Suppressor macrophage (primary cell): ENCODE results near the gene GRAMD2A.

Experiments
- DNase-seq, 4 experiments: peaks; one replicate each; pipeline ENCODE4 v3.0.0-alpha.2; 2020 to 2022

GRAMD2A gene

DNA sequence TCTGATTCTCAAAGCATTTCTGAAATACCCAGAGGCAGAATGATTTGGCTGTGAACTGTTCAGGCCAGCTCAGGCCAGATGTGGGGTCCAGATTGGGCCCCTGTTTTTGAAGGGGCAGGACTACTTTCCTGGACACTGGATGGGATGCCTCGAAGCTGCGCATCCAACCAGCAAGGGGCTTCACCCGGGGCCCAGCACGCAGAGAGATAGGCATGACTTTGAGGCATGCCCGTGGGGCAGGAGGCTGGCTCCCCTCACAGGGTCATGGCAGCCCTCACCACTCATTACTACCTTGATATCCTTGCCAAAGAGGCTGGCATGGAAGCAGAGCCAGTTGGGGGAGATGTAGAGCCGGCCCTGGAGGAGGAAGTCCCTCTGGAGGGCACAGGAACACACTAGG, 30.1 kb downstream of the GRAMD2A start:
- DNase-seq = no peak

DNA sequence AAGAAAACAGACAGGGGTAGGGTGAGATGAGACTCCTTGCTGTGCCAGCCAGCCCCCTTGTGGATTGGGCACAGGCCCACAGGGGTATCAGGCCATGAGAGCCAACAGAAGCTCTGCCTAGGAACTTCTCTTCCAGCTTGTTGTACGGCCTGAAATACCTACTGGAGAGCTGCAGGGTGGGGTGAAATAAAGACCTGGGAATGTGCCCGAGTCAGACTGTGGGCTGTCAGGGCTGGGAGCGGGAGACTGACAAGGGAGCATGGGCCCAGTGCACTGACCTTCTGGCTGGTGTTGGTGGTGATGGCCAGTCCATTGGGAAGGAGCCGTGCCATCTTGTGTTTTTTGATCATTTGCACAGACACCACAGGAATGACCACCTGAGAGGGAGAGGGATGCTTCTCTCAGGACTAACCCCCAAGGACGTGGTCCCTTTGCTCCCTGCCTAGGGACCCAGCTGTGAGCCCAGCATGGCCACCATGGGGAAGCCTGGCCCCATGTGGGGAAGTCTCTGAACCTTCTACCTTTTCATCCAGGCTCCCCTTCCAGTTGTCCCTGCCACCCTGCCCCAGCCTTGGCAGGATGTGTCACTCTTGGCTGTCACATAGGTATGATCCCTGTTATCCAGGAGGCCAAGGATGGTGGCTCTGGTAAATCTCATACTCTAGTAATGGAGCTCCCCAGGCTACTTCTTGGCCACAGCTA, 30.7 kb downstream of the GRAMD2A start:
- DNase-seq = no peak

DNA sequence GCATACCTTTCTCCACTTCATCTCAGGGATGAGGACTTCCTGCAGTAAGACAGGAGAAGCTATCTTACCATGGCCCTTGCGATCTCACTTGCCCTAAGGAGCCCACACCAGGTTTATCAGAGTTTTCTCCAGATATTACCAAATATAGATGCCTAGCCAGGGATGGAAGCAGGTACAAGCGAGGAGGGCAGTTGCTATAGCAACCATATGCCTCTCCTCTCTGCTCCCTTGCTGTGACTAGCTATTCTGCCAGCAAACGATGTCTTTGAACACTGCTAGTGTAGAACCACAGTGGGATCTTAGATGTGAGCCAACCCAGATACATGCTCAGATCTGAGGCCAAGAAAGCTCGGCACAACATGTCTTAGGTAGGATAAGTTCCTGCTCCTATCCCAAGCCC, 33.9 kb downstream of the GRAMD2A start:
- no peak for DNase-seq

DNA sequence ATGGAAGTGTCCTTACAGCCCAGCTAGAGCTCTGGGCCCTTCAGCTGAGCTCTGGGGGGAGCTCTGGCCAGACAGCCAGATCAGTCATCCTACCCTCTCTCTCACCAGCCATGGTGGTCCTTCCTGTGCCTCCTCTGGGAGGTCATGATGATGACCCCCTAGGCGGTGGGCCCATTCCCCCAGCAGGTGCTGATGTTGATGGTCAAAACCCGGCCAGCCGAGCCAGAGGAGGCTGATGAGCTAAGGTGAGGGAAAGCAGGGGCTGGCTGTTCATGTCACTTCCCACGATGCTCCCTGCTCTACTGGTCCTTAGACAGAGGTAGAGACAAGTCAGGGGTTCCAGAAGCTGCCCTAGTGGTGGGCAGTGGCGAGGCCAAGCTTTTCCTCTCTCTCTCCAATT, 35.0 kb downstream of the GRAMD2A start:
- DNase-seq = no peak

DNA sequence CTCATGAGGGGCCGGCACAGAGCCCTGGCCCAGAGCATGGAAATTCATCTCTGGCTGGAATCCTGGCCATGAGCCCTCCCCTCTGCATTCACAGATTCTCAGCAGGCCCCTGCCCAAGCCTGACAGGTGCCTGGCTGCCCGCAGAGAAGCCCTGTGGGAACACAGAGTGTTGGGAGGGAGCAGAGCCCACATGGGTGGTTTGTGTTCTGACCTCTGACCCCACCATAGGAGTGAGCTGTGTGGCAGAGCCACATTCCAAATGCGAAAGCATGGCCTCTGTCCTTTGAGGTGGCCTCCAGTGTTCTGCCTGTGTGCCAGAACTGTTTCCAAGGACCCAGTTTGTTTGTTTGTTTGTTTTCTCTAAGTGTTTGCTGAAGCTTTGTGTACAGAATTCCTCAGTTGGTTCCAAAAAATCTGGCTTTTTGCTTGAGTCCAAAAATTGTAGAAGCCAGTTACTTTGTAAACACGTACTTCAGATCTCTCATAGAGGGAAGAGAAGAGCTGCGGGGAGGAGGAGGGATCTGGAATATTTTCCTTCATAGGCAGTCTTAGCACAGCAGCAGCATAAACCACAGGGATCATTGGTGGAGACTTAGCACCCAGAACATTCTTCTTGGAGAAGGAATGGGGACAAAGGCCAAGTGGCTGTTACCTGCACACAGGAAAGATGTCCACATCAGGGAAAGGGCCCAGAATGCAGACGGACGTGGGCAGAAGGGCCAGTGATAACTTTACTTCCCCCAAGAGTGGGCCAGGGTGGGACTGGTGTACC, 36.0 kb downstream of the GRAMD2A start:
- no peak for DNase-seq

DNA sequence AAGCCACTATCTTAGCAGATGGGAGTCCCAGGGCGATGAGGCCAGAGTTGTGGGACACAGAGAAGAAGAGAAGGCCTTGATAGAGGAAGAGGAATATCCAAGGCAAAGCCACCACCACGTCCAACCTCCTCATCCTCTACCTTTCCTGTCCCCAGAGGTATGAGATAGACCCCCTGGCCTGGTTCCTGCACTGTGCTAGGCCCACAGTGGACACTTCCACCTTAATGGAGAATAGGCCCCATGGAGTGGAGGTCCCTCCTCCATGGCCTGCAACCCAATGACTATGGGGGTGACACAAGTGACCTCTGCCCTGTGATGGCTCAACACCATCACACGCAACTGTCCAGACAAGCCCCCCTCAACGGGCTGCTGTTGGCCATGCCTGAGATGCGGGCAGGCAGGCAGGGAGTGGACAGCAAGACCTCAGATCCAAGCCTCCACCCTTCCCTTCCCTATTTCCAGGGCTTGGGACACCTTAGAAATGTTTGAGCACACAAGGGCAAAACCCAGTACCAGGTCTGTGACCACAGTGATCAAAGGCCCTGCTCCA, 36.8 kb downstream of the GRAMD2A start:
- DNase-seq = no peak

DNA sequence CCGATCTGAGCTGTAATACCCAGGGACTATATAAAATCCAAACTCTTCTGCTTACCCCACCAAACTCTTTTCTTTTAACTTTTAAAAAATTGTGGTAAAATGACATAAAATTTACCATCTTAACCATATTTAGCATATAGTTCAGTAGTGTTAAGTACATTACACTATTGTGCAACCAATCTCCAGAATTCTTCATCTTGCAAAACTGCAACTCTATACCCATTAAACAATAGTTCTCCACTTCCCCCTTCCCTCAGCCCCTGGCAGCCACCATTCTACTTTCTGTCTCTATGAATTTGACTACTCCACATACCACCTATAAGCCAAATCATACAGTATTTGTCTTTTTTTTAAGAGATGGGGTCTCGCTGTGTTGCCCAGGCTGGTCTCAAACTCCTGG, 40.7 kb downstream of the GRAMD2A start:
- DNase-seq = peak in 2 of 4 experiments; percentile 42 to 58

DNA sequence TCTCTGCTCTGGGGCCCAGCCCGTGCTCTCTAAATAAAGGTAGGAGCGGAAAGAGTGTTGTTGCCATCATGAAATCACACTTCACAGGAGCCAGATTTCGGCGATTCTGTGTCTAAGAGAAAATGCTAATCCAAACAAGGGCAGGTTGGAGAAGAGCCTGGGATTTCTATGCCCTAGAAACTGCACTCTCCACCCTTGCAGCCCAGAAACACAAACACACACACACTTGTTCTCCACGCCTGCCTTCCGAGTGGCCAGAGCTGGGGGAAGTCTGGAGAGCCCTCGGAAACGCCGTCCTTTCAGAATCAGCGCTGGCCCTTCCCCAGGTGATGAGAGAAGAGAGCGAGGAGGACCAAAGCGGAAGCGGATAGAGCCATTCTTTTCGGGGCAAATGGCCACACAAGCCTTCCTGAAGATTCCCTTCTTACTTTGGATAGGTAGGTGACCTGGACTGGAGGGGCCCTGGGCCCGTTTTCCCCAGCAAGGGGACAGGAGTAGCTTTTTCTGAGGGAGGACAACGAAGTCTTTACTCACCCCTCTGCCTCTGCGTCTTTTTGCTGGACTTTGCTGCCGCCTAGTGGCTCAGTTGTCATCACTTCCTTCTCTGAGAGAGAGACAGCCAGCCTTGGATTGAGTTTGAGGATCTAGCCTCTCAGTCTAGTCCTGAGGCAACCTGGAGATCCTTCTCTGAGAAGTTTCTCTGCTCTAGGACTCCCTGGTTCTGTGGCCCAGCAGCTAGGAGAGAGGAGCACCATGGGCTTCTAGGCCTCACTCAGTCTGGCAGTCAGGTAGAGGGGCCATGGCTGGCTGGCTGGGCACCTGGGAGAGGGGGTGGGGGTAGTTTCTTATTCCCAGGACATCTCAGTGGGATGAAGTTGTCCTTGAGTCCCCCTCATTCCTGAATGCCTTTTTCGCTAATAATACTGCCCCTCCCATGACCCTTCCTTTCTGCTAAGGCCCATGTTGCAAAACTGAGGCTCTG, 41.7 kb downstream of the GRAMD2A start:
- peak; percentile 87 to 92 (median 90) for DNase-seq

DNA sequence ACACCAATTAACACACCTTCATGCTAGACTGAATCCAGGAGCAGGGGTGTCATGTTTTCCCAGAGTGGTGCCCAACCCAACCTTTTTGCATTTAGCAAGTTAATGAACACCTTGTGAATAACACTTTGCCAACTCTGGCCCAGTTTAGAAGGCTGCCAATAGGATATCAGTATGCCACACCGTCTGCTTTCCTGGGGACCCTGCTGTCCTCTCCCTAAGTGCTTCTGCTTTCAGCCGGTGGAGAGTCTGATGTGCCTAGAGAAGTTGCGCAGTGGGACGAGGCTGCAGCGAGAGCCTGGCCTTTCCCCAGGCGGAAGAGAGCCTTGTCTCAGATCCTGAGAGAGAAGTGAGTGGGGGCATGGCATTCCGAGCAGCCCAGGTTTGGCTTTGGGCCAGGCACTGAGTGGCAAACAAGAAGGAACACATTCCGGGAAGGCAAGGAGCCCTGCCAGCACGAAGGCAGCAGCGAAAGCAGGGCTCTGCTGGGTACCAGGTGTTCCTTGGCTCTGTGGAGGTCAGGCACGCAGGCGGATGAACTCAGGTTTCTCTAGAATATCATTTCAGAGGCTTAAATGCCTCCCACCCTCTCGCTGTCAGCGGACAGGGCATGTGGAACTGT, 42.5 kb downstream of the GRAMD2A start:
- peak in 3 of 4 experiments; percentile 16 to 36 (median 28) for DNase-seq

DNA sequence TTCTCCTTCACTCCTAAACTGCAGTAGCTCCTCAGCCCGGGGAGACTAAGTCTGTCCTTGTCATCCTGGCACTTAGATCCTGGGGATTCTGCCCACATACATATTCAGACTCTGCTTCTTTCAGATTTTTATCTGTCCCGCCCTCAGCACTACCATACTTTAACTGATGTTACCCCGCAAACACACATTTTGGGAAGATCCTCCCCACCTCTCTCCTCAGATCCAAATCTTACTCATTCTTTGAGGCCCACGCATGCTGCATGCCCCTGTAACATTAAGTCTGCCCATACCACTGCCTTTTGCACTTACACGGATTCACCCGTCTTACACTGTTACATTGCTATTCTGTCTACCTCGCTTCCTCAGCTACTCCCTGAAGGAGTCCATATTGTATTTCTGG, 43.3 kb downstream of the GRAMD2A start:
- DNase-seq = no peak

DNA sequence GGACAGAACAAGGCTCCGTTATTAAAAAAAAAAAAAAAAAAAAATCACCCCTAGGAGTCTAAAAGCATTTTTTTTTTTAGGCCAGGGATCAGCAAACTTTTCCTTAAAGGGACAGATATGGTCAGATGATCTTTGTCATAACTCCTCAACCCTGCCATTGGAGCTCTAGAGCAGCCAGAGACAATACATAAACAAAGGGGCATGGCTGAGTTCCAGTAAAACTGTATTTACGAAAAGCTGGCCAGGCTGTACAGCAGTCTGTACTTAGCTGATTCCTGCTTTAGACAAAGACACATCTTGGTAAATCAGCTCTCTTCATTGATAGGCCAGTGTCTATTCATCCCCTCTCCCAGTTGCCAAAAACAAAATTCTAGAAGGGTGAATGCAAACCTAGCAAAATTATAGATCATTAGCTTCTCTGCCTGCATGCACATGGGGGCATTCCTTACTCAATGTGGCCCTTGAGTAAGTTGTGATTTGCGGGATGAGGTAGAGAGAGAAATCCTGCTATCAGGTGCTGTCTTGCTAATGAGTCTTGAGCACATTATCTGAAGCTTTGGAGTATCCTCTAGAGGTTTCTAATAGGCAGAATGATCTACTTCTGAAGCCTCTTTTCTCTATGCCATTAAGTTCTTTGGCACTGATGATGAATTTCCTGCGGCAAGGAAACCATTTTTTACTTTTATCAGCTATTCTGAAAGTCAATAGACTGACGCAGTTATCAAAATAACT, 44.2 kb downstream of the GRAMD2A start:
- DNase-seq = no peak

DNA sequence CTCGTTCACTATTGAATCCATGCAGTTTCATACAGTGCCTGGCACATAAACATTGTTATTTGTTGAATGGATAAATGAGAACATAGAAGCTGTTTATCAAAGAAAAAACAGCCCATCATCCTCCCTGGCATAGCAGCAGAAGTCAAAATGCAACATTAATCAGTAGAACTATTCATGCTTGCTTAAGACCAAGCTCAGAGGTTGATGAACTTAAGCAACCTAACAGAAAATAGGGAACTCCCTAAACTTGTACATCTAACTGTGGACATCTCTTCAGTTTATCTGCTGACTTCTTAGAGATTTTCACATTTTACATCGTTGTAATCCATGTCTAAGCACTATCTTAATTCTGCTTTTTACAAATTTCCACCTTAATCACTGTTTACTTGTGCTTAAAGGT, 50.2 kb downstream of the GRAMD2A start:
- DNase-seq = peak in 3 of 4 experiments; percentile 5 to 55 (median 53)

DNA sequence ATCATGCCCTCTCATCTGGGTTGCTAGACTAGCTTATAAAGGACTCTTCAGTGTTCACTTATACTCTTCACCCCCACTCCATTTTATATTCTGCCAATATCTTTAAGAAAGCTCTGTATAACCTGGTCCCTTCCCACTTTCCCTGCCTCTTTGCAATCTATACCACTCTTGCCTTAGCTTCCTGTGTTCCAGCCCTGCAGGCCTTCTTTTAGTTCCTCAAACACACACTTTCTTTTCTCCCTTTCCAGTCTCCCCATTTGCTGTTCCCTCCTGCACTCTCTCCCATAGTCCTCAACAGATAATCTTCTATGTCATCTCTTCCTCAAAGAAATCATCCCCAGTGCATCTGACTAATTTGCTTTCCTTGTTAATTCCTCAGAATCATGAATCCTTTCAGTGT, 50.7 kb downstream of the GRAMD2A start:
- DNase-seq = peak in 1 of 4 experiments; percentile 8

DNA sequence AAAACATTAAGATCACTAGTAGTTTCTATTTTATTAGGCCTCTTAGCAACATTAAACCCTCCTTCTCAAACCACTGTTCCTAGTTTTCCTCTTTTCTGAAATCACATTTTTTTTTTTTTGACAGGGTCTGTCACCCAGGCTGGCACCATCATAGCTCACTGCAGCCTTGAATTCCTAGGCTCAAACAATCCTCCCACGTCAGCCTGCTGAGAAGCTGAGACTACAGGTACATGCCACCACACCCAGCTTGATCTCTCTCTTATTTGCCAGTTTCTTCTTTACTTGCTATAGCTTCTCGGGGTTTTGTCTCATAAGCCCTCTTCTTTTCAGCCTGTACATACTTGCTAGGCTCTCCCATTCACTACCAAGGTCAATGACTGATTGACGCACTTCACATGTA, 51.4 kb downstream of the GRAMD2A start:
- no peak for DNase-seq

DNA sequence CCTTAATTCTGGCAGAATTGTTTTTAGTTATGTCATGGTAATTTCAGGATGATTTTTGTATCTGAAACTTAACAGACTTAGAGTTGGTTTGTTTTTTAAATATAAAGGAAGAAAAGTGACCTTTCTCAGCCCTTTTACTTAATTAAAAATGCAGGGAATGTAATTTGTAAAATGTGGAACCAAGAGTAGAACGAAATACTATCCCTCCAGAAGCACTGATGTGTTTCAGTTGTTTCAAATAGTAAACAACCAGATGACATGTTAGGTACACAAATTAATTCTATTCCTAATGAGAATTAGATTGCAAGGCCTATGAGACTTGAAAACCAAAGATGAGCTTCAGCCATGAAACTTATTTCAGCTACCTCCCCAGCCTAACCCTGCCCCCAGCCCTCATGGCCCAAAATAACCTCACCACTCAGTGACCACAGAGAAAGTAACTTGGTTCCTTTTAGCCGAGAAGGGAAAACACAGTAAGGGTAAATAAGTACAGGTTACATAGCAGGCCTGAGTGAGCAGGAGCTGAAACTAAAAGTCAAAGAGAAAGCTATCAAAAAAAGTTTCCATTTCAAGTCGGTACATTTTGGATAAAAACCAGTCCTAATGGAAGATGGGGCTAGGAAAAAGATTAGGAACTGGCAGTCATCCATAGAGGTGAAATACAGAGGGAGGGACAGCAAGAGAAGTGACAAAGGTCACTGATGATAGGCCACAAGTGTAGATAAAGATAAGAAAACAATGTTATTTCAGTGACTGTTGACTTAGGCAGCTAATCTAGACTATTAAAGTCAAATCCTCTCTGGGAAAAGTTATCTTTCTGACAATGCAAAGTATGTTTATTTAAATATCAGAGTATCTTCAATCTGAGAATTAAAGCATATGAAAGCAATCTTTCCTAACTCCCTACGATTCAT, 56.2 kb downstream of the GRAMD2A start:
- DNase-seq = no peak

DNA sequence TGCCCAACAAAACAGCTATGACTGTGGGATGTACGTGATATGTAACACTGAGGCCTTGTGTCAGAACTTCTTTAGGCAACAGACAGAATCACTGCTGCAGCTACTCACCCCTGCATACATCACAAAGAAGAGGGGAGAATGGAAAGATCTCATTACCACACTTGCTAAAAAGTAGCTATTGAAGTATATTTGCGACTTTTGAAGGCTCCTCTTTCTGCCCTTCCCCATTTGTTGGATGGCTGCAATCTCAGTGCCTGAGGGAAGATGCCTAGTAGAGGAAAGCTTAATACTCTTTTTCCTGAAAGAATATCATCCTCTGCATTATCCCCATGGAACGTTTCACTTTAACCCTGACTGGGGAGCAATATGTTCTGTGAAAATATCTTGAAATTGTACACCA, 57.5 kb downstream of the GRAMD2A start:
- DNase-seq = no peak

DNA sequence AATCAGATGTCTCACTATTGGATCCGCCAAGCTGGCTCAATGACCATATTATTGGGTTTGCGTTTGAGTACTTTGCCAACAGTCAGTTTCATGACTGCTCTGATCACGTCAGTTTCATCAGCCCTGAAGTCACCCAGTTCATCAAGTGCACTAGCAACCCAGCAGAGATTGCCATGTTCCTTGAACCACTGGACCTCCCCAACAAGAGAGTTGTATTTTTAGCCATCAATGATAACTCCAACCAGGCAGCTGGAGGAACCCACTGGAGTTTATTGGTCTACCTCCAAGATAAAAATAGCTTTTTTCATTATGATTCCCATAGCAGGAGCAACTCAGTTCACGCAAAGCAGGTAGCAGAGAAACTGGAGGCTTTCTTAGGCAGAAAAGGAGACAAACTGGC, 57.9 kb downstream of the GRAMD2A start:
- DNase-seq = no peak

DNA sequence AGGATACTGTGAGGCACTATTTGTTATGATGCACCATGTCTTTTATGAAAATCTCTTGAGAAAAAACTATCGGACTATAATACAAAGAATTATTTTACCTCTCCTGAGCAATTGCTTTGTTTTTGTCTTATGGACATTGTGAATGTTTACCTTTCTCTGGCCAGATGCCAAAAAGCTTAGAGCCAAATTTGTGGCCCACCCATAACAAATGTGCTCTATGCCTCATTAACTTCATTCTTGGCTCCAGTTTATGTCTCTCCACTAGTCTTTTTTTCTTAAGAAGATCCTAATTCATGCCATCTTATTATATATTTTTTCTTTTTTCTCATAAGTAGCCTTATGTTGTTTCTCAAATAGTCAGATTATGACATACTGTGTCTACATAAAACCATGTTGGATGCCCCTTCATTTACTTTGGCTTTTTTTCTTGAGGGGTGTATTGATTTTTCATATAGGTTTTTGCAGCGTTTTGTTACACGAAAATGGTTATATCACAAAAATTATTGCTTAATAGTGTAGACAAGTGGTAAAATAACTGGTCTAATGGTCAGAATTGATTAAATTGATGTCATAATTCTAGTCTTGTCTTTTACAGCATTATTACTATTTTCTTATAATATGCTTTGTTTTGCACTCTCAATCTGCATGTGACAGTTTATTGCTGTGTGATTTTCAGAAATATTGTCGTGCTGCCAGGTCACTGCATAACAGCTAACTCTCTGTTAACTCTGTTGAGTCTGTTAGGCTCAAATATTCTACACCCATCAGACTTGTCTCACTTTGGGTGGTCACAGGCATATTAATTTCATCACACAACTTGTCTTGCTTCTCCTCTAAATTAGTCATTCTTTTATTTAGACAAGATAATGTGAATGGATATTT, 61.2 kb downstream of the GRAMD2A start:
- no peak for DNase-seq

DNA sequence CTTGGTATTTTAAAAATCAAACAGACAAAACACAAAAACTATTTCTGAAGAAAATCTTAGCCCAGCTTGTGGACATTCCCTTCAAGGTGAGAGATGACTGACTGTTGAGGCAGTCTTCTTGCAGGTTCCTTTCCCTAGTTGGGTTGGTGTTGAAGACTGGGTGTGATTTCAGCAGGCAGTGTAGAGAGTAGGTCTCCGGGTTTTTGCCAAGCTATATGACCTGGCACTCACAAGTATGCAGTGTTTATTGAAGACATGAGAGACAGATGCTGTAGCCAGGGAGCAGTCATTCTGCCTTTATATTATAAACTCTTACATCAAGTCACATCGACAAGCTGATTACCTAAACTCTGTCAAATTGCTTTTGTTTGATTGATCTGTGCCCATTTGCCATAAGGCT, 61.9 kb downstream of the GRAMD2A start:
- DNase-seq = no peak
